Keratinocyte (primary cell): Measurements from ENCODE around the gene LYPD8.

ENCODE experiments used
- CTCF ChIP-seq, 3 experiments: IDR thresholded peaks in 1 of 3; conservative IDR thresholded peaks in 1 of 3; optimal IDR thresholded peaks in 1 of 3; 2 replicates in 2 of 3; 3 replicates in 1 of 3; pipeline versions ENCODE3 to v1.5.1; 2011; ENCODE audit warnings: low read length in 3 of 3, mild to moderate bottlenecking in 3 of 3, moderate library complexity in 2 of 3, control low read depth in 1 of 3, inconsistent platforms in 1 of 3; ENCODE audit not compliant: insufficient read depth in 2 of 3; ENCODE audit errors: extremely low read depth in 1 of 3
- EZH2 ChIP-seq: IDR thresholded peaks from one replicate; pipeline ENCODE4 v1.6.1; 2012; ENCODE audit warnings: inconsistent platforms, mild to moderate bottlenecking, low read length, moderate library complexity

GRCh38 chr1:248699099-248699498, 56.5 kb downstream of the LYPD8 start:
- no peak for TF ChIP-seq CTCF (optimal IDR thresholded peaks at IDR 0.05 in 1 of 3, IDR thresholded peaks at IDR 0.05 in 1 of 3, conservative IDR thresholded peaks at IDR 0.05 in 1 of 3; ENCODE audit: extremely low read depth in 1 of 3, insufficient read depth in 2 of 3, low read length in 3 of 3)
- no peak for TF ChIP-seq EZH2
